Measurements from ENCODE around the gene DOCK8.
A peak's percentile ranks its signal among the peaks of the same experiment; 100 is the strongest.

The DOCK8 gene

DNA sequence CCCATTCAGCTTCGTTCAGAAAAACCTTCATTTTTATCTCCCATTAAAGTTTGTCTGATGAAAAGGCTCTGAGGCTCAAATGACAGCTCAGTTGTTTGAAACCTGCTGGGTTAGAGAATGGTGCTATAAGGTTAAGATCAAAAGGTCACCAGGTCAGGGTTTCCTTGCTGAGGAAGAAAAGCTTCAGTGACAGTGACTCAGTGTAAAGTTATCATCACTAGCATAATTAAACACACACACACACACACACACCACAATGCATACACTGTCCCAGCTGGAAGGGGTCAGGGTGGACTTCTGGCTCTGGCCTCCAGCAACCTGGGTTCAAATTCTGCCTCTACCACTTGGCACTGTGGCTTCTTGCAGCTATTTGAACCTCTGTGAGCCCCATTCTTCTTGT lies 281.1 kb downstream of the DOCK8 start:
- no peak overlapping the region for H3K4me3 ChIP-seq (replicated peaks; ENCODE audit: low read depth, low read length)
- TF ChIP-seq, protein P1, sequence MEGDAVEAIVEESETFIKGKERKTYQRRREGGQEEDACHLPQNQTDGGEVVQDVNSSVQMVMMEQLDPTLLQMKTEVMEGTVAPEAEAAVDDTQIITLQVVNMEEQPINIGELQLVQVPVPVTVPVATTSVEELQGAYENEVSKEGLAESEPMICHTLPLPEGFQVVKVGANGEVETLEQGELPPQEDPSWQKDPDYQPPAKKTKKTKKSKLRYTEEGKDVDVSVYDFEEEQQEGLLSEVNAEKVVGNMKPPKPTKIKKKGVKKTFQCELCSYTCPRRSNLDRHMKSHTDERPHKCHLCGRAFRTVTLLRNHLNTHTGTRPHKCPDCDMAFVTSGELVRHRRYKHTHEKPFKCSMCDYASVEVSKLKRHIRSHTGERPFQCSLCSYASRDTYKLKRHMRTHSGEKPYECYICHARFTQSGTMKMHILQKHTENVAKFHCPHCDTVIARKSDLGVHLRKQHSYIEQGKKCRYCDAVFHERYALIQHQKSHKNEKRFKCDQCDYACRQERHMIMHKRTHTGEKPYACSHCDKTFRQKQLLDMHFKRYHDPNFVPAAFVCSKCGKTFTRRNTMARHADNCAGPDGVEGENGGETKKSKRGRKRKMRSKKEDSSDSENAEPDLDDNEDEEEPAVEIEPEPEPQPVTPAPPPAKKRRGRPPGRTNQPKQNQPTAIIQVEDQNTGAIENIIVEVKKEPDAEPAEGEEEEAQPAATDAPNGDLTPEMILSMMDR (IDR thresholded peaks at IDR 0.05; ENCODE audit: low read depth, low read length, missing control alignments): no peak
- no peak for DNase-seq (ENCODE audit: extremely low read depth, low read depth)

DNA sequence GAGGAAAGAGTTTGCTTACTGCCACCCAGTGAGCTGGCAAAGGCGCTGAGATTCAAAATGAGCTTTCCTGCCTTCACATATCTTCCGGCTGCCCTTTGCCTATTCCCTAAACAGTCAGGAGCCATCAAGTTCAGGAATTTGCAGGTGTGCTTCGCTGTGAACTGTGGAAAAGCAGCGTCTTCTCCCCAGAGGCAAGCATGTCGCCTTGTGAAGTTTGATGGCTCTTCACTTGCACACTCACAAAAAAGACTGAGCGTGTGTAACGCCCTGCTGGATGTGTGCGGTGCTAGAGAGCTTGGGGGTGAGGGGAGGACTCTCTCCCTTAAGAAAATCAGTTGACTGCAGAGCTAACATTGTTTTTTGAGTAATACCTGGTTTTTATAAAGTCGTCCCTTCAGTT lies 288.7 kb downstream of the DOCK8 start:
- no peak for DNase-seq (ENCODE audit: extremely low read depth, low read depth)
- H3K4me3 ChIP-seq (replicated peaks; ENCODE audit: low read depth, low read length): no peak overlapping the region
- TF ChIP-seq, protein P1 (IDR thresholded peaks at IDR 0.05; ENCODE audit: low read depth, low read length, missing control alignments): no peak

DNA sequence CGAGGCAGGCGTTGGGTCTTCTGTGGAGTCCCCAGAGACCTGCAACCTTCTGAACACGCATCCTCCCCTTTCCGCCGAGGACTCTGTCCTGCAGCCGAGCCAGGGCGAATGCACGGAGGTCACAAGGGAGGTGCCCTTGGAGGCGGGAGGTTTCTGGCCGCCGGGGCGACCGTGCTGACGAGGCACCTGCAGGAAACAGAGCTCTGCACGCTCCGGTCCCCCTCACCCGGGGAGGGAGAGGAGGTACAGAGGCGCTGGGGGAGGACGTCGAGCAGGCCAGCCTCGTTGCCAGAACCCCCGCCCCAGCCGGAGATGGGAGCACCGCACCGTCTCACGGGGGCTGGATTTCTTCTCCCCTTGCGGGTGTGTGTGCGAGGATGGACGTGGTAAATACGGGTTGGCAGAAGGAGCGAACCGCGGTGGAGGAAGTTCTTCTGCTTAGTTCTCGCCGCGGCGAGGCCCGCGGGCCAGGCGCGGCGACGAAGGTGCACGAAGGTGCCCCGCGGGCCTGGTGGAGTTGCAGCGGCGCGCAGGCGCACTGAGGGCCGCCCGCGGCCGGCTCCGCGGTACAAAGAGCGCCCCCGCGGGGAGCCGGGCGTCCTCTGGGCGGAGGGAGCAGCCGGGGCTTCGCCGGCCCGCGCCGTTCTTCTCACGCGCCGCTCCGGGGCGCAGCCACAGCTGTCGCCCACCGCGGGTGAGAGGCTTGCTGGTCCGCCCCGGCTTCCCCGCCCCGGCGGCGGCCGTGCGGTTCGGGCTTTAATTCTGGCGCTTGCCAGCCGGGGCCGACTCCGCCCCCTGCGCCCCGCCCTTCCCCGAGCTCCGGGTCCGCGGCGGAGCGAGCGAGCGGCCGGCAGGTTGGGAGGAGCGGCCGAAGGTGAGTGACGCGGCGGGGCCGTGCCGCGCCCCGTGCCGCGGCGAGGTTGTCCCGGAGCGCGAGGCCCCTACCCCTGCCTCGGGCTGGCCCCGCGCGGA lies 289.5 kb downstream of the DOCK8 start, which contains the start of gene KANK1:
Gene KANK1, plus strand, starts transcription at position 815 of the 972 bp plus-strand sequence.
- H3K4me3 ChIP-seq (replicated peaks; ENCODE audit: low read depth, low read length): peak within 1 kb of the TSS; percentile 34
- TF ChIP-seq, protein P1 (IDR thresholded peaks at IDR 0.05; ENCODE audit: low read depth, low read length, missing control alignments): no peak
- no peak for DNase-seq (ENCODE audit: extremely low read depth, low read depth)

DNA sequence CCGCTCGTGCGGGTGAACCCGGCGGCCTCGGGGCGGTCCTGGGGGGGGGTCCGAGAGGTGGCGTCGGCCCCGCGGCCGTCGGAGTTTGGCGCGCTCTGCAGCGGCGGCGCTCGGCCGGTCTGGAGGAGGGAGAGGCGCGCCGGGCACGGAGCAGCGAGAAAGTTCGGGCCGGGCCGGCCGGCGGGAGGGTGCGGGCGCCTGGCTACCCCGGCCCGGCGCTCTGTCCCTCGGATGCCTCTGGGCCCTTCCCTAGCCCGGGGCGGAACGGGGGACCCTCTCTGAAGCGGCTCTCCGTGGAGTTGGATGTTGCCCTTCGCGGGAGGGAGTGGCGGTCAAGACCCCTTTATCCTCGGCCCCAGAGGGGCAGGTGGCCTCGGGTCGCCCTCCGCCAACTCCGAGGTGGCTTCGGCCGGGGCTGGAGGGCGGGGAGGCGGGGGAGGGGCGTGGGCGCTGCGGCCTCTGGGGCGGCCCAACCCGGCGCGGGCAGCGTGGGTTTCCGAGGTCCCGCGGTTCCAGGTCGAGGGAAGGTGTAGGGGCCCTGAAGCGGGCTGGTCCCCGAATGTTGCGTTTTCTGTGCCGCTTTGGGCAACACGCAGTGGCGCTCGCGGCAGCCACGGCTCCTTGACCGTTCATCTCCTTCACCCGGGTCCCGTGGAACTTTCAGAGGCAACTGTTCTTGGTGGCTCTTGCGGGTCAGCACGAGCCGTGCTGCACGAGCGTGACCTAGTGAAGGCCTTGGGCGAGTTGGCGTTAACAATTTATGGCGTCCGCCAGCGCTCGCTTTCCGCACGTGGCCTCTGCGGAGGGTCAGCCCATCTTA lies 290.5 kb downstream of the DOCK8 start:
- TF ChIP-seq, protein P1 (IDR thresholded peaks at IDR 0.05; ENCODE audit: low read depth, low read length, missing control alignments): no peak
- H3K4me3 ChIP-seq (replicated peaks; ENCODE audit: low read depth, low read length): no peak overlapping the region
- DNase-seq (ENCODE audit: extremely low read depth, low read depth): no peak

DNA sequence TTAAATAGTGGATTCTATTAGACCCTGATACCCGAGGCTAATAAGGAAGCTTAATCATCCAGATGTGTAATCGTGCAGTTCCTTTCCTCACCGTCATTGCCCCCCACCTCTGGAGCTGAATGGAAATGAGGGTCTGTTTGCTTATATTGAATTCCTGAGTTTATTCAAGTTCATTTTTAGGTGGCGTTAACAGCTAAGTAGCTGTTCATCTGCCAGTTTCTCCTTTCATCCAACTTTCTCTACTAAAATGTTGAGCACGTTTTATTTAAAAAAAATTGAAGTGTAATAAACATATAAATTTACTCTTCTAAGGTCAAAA lies 291.0 kb downstream of the DOCK8 start:
- H3K4me3 ChIP-seq (replicated peaks; ENCODE audit: low read depth, low read length): no peak overlapping the region
- DNase-seq (ENCODE audit: extremely low read depth, low read depth): no peak
- TF ChIP-seq, protein P1 (IDR thresholded peaks at IDR 0.05; ENCODE audit: low read depth, low read length, missing control alignments): no peak

DNA sequence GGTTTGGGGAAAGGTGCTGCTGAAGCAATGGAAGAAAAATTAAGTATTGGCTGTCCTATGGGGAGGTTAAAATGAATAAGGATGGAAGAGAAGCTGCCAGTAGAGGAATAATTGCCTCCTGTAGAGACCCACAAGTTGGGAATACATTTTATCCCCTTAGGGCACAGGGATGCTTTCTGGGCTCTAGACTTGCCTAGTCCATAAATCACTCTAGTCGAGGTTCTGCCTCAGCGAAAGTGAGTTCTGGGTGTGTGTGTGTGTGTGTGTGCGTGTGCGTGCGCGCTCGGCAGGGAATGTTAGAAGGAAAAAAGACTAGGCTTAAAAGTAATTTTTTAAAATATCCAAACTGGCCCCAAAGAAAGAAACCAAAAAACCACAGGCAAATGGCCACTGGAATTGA lies 291.6 kb downstream of the DOCK8 start:
- TF ChIP-seq, protein P1 (IDR thresholded peaks at IDR 0.05; ENCODE audit: low read depth, low read length, missing control alignments): no peak
- H3K4me3 ChIP-seq (replicated peaks; ENCODE audit: low read depth, low read length): no peak overlapping the region
- DNase-seq (ENCODE audit: extremely low read depth, low read depth): no peak
